PFSK-1 (cell line): ENCODE results near the gene TRMT2B.

ENCODE experiments used
- FOXP2 ChIP-seq: optimal IDR thresholded peaks from 2 replicates; pipeline ENCODE3; 2011; ENCODE audit warnings: borderline replicate concordance, control low read depth, inconsistent platforms; ENCODE audit not compliant: insufficient read depth; ENCODE audit errors: extremely low read length, extremely low read depth
- POLR2AphosphoS5 ChIP-seq: IDR thresholded peaks from 2 replicates; pipeline ENCODE4 v1.6.1; 2012; ENCODE audit warnings: low read depth, mild to moderate bottlenecking, control low read depth, low read length, moderate library complexity
- REST ChIP-seq, 2 experiments: IDR thresholded peaks; 2 replicates each; pipeline versions ENCODE4 v1.6.1 to v1.8.0; 2011 to 2012; ENCODE audit warnings: low read depth in 2 of 2, low read length in 2 of 2, control low read depth in 1 of 2, inconsistent platforms in 1 of 2, mild to moderate bottlenecking in 1 of 2, moderate library complexity in 1 of 2; ENCODE audit not compliant: insufficient read depth in 1 of 2
- SIN3A ChIP-seq: IDR thresholded peaks from 2 replicates; pipeline ENCODE4 v1.6.1; 2012; ENCODE audit warnings: mild to moderate bottlenecking, low read length, moderate library complexity, borderline replicate concordance; ENCODE audit not compliant: insufficient read depth
- TAF1 ChIP-seq: IDR thresholded peaks from 2 replicates; pipeline ENCODE4 v1.6.1; 2012; ENCODE audit warnings: low read length, control low read depth, borderline replicate concordance; ENCODE audit not compliant: insufficient read depth

DNA sequence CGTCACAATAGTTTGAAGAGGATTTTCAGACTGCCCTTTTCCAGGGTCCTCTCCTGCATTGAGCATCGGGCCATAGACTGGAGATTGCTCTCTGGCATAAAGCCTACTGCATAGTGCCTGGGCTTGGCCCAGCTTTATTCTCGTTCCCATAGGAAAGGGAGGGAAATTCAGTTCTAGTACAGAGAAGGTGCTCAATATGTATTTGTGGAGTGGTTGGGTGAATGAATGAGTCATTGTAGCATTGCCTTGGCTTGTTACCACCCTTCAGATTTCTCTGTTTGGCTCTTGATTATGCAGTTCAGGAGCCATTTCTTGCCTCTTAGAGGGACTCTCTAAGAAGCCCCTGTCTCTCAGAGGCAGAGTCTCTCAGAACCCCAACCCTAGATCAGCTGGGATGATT is 29.3 kb upstream of the TRMT2B start:
- no peak for TF ChIP-seq POLR2AphosphoS5
- TF ChIP-seq TAF1: no peak
- TF ChIP-seq REST (IDR thresholded peaks at IDR 0.05; ENCODE audit: insufficient read depth in 1 of 2, low read depth in 2 of 2, low read length in 2 of 2): no peak
- TF ChIP-seq FOXP2: no peak
- no peak for TF ChIP-seq SIN3A
